Immature natural killer cell (primary cell): ENCODE measurements around the gene KCTD11. TPM values are rescaled to one million over a fixed set of nuclear protein-coding genes. Genes with fewer than 3 reads are reported as not detected.

Experiments
- DNase-seq, 3 donors: peaks; one replicate each; pipeline ENCODE4 v3.0.0; 2022; ENCODE audit warnings: mixed read lengths in 1 of 3
- H3K27ac Mint-ChIP-seq, 6 donors: one replicate each; pipeline ENCODE4 v1.8.0; 2020; ENCODE audit warnings: mixed read lengths in 6 of 6, mild to moderate bottlenecking in 5 of 6, inconsistent platforms in 4 of 6, moderate library complexity in 3 of 6
- H3K27me3 Mint-ChIP-seq, 3 donors: one replicate each; pipeline ENCODE4 v1.8.0; 2020 to 2021; ENCODE audit warnings: low read depth in 3 of 3, mild to moderate bottlenecking in 3 of 3, mixed read lengths in 3 of 3, moderate library complexity in 3 of 3, inconsistent platforms in 1 of 3
- H3K36me3 Mint-ChIP-seq, 3 donors: one replicate each; pipeline ENCODE4 v1.8.0; 2020; ENCODE audit warnings: mixed read lengths in 3 of 3, inconsistent platforms in 2 of 3, mild to moderate bottlenecking in 2 of 3
- H3K4me1 Mint-ChIP-seq, 2 donors: one replicate each; pipeline ENCODE4 v1.8.0; 2020; ENCODE audit warnings: inconsistent platforms in 2 of 2, mild to moderate bottlenecking in 2 of 2, mixed read lengths in 2 of 2, moderate library complexity in 1 of 2
- H3K4me3 Mint-ChIP-seq, 5 donors: one replicate each; pipeline ENCODE4 v1.8.0; 2020; ENCODE audit warnings: mild to moderate bottlenecking in 5 of 5, mixed read lengths in 5 of 5, inconsistent platforms in 3 of 5, moderate library complexity in 3 of 5
- H3K9me3 Mint-ChIP-seq, 6 donors: one replicate each; pipeline ENCODE4 v1.8.0; 2020; ENCODE audit warnings: mild to moderate bottlenecking in 6 of 6, mixed read lengths in 6 of 6, inconsistent platforms in 4 of 6, moderate library complexity in 3 of 6
- polyA plus RNA-seq, 3 donors: library from polyadenylated mRNA; unstranded; fragments of 300-500 nt; fragmentation: Illumina TruSeq; gene quantifications; one replicate each; pipeline ENCODE4 v1.2.3, GENCODE V29; 2021

KCTD11 gene
- polyA plus RNA-seq, 3 donors from 2014 or later = 5.5 to 13.0 (median 9.4) TPM

GRCh38 chr17:7314719-7315569 lies 37.0 kb upstream of the KCTD11 start, which contains the start of gene GPS2:
Gene GPS2, minus strand, starts transcription at chr17:7315360. Its CDS starts 308 bp downstream, at chr17:7315052.
- Mint-ChIP-seq H3K27ac (peak within 1 kb of the TSS; percentile 89 to 96 (median 94)), H3K36me3 (peaks cover 15 to 34% (median 18%) of the 10 kb centered on the region in 3 donors), H3K4me1 (peaks cover 50 to 59% of the 10 kb centered on the region in 2 donors), H3K9me3 (no peaks in the 10 kb centered on the region), H3K4me3 (peak within 1 kb of the TSS; percentile 87 to 92 (median 89)), H3K27me3 (peaks cover 16 to 20% (median 19%) of the 10 kb centered on the region in 3 donors)
- DNase-seq = peak; percentile 92 to 93 (median 93)

GRCh38 chr17:7315570-7316235 lies 36.3 kb upstream of the KCTD11 start:
- Mint-ChIP-seq H3K27ac (peak overlapping the region; percentile 89 to 96 (median 94)), H3K4me1 (peaks cover 42 to 52% of the 10 kb centered on the region in 2 donors), H3K4me3 (peak overlapping the region; percentile 87 to 92 (median 89)), H3K27me3 (peaks cover 15 to 17% (median 17%) of the 10 kb centered on the region in 3 donors), H3K9me3 (no peaks in the 10 kb centered on the region), H3K36me3 (peaks cover 8 to 27% (median 11%) of the 10 kb centered on the region in 3 donors)
- no peak for DNase-seq

GRCh38 chr17:7317161-7317803 lies 34.7 kb upstream of the KCTD11 start:
- Mint-ChIP-seq H3K9me3 (no peaks in the 10 kb centered on the region), H3K4me3 (peak overlapping the region; percentile 6 to 68 (median 42)), H3K27me3 (peaks cover 14 to 17% (median 16%) of the 10 kb centered on the region in 3 donors), H3K4me1 (peaks cover 37 to 39% of the 10 kb centered on the region in 2 donors), H3K27ac (peak overlapping the region; percentile 25 to 84 (median 55)), H3K36me3 (peaks cover 0 to 24% (median 7%) of the 10 kb centered on the region in 3 donors)
- no peak for DNase-seq

GRCh38 chr17:7318121-7318860 lies 33.7 kb upstream of the KCTD11 start:
- peaks cover 27 to 29% of the 10 kb centered on the region in 2 donors for H3K4me1 Mint-ChIP-seq
- DNase-seq = no peak
- H3K27me3 Mint-ChIP-seq = peaks cover 9 to 11% (median 10%) of the 10 kb centered on the region in 3 donors
- H3K27ac Mint-ChIP-seq = peak overlapping the region in 3 of 6 donors; percentile 13 to 57 (median 40)
- H3K4me3 Mint-ChIP-seq = peak overlapping the region in 1 of 5 donors; percentile 7
- no peaks in the 10 kb centered on the region for H3K9me3 Mint-ChIP-seq
- peaks cover 0 to 15% (median 7%) of the 10 kb centered on the region in 3 donors for H3K36me3 Mint-ChIP-seq

- Mint-ChIP-seq H3K27ac (peak overlapping the region in 1 of 6 donors; percentile 22), H3K9me3 (no peaks in the 10 kb centered on the region), H3K4me3 (no peak overlapping the region), H3K4me1 (peaks cover 1 to 6% of the 10 kb centered on the region in 2 donors), H3K36me3 (peaks cover 0 to 14% (median 3%) of the 10 kb centered on the region in 3 donors), H3K27me3 (peaks cover 0 to 2% (median under 1%) of the 10 kb centered on the region in 3 donors)
- DNase-seq = no peak
Measured at GRCh38 chr17:7321466-7321865, 30.5 kb upstream of the KCTD11 start.

GRCh38 chr17:7322520-7323194 lies 29.3 kb upstream of the KCTD11 start:
- H3K36me3 Mint-ChIP-seq = peaks cover 0 to 11% (median 3%) of the 10 kb centered on the region in 3 donors
- H3K27me3 Mint-ChIP-seq = peaks cover 0 to 2% (median 0%) of the 10 kb centered on the region in 3 donors
- DNase-seq = no peak
- H3K4me1 Mint-ChIP-seq = peaks cover 0 to 6% of the 10 kb centered on the region in 2 donors
- H3K4me3 Mint-ChIP-seq = no peak overlapping the region
- H3K27ac Mint-ChIP-seq = no peak overlapping the region
- H3K9me3 Mint-ChIP-seq = no peaks in the 10 kb centered on the region

- peak; percentile 51 to 61 (median 56) for DNase-seq
- Mint-ChIP-seq H3K4me1 (peaks cover 12 to 17% of the 10 kb centered on the region in 2 donors), H3K36me3 (peaks cover 0 to 8% (median 3%) of the 10 kb centered on the region in 3 donors), H3K9me3 (no peaks in the 10 kb centered on the region), H3K27me3 (peaks cover 0 to 7% (median 3%) of the 10 kb centered on the region in 3 donors), H3K27ac (no peak overlapping the region), H3K4me3 (no peak overlapping the region)
Measured at GRCh38 chr17:7323731-7324437, 28.1 kb upstream of the KCTD11 start.

- Mint-ChIP-seq H3K4me1 (peaks cover 14 to 20% of the 10 kb centered on the region in 2 donors), H3K36me3 (peaks cover 0 to 8% (median 3%) of the 10 kb centered on the region in 3 donors), H3K27me3 (peaks cover 2 to 11% (median 6%) of the 10 kb centered on the region in 3 donors), H3K4me3 (no peak overlapping the region), H3K9me3 (no peaks in the 10 kb centered on the region), H3K27ac (no peak overlapping the region)
- DNase-seq = no peak
Measured at GRCh38 chr17:7324438-7324779, 27.6 kb upstream of the KCTD11 start.

- H3K4me1 Mint-ChIP-seq = peaks cover 21 to 26% of the 10 kb centered on the region in 2 donors
- no peak overlapping the region for H3K4me3 Mint-ChIP-seq
- peaks cover 9 to 14% (median 13%) of the 10 kb centered on the region in 3 donors for H3K27me3 Mint-ChIP-seq
- H3K9me3 Mint-ChIP-seq = no peaks in the 10 kb centered on the region
- peaks cover 0 to 8% (median 3%) of the 10 kb centered on the region in 3 donors for H3K36me3 Mint-ChIP-seq
- no peak for DNase-seq
- H3K27ac Mint-ChIP-seq = no peak overlapping the region
Measured at GRCh38 chr17:7325031-7325528, 26.9 kb upstream of the KCTD11 start.

GRCh38 chr17:7326186-7326585 lies 25.8 kb upstream of the KCTD11 start:
- peaks cover 9 to 14% (median 13%) of the 10 kb centered on the region in 3 donors for H3K27me3 Mint-ChIP-seq
- H3K27ac Mint-ChIP-seq = peak overlapping the region in 1 of 6 donors; percentile 40
- DNase-seq = no peak
- peaks cover 0 to 4% (median under 1%) of the 10 kb centered on the region in 3 donors for H3K36me3 Mint-ChIP-seq
- H3K4me1 Mint-ChIP-seq = peaks cover 23 to 28% of the 10 kb centered on the region in 2 donors
- H3K4me3 Mint-ChIP-seq = no peak overlapping the region
- H3K9me3 Mint-ChIP-seq = no peaks in the 10 kb centered on the region

- Mint-ChIP-seq H3K27ac (no peak overlapping the region), H3K4me3 (no peak overlapping the region), H3K4me1 (peaks cover 23 to 28% of the 10 kb centered on the region in 2 donors), H3K9me3 (no peaks in the 10 kb centered on the region), H3K27me3 (peaks cover 9 to 14% (median 13%) of the 10 kb centered on the region in 3 donors), H3K36me3 (no peaks in the 10 kb centered on the region)
- no peak for DNase-seq
Measured at GRCh38 chr17:7327056-7327455, 24.9 kb upstream of the KCTD11 start.

GRCh38 chr17:7327501-7327900 lies 24.5 kb upstream of the KCTD11 start:
- H3K4me3 Mint-ChIP-seq = peak overlapping the region in 1 of 5 donors; percentile 29
- DNase-seq = no peak
- H3K9me3 Mint-ChIP-seq = no peaks in the 10 kb centered on the region
- H3K27ac Mint-ChIP-seq = peak overlapping the region in 3 of 6 donors; percentile 76 to 94 (median 84)
- H3K36me3 Mint-ChIP-seq = no peaks in the 10 kb centered on the region
- H3K4me1 Mint-ChIP-seq = peaks cover 23 to 28% of the 10 kb centered on the region in 2 donors
- H3K27me3 Mint-ChIP-seq = peaks cover 9 to 14% (median 13%) of the 10 kb centered on the region in 3 donors
